GM23338 (cell line): ENCODE data around the gene LSM2.

Experiments used
- CREB1 ChIP-seq: fragments of 250-450 bp; sonication (Bioruptor Pico); IDR thresholded peaks from 2 replicates; pipeline ENCODE4 v1.5.0; 2020; ENCODE audit warnings: low read depth, mild to moderate bottlenecking, moderate library complexity
- ETS1 ChIP-seq: IDR thresholded peaks from 2 replicates; pipeline ENCODE4 v1.6.1; 2016; ENCODE audit warnings: antibody characterized with exemption
- EZH2 ChIP-seq: fragments of 200-600 bp; sonication (generic); IDR thresholded peaks from one replicate; pipeline ENCODE4 v1.8.0; 2017; ENCODE audit warnings: antibody characterized with exemption, mild to moderate bottlenecking, low read depth; ENCODE audit not compliant: unreplicated experiment
- EZH2phosphoT487 ChIP-seq: fragments of 200-600 bp; sonication (generic); IDR thresholded peaks from one replicate; pipeline ENCODE4 v1.8.1; 2018; ENCODE audit warnings: antibody characterized with exemption; ENCODE audit not compliant: unreplicated experiment
- JUNB ChIP-seq: IDR thresholded peaks from one replicate; pipeline ENCODE4 v1.6.1; 2016; ENCODE audit warnings: antibody characterized with exemption; ENCODE audit not compliant: unreplicated experiment
- POLR2AphosphoS5 ChIP-seq: IDR thresholded peaks from 2 replicates; pipeline ENCODE4 v1.6.1; 2016; ENCODE audit warnings: antibody characterized with exemption, low read depth
- ZNF114 ChIP-seq: fragments of 250-450 bp; sonication (Bioruptor Pico); IDR thresholded peaks from 2 replicates; pipeline ENCODE4 v1.5.0; 2020; ENCODE audit warnings: mild to moderate bottlenecking, moderate library complexity
- ZNF331 ChIP-seq: fragments of 250-450 bp; sonication (Bioruptor Pico); IDR thresholded peaks from 2 replicates; pipeline ENCODE4 v1.5.0; 2020; ENCODE audit warnings: low read depth, mild to moderate bottlenecking, moderate library complexity
- TF ChIP-seq, protein P1 (sequence below), 2 experiments: fragments of 200-600 bp in 1 of 2; sonication (generic) in 1 of 2; conservative IDR thresholded peaks; 2 replicates each; pipeline versions ENCODE4 v1.5.1 to v1.6.1; 2016 to 2017; ENCODE audit warnings: antibody characterized with exemption in 2 of 2, low read depth in 2 of 2, mild to moderate bottlenecking in 2 of 2, moderate library complexity in 1 of 2
- TF ChIP-seq, protein P2 (sequence below): IDR thresholded peaks from one replicate; pipeline ENCODE4 v1.6.1; 2018; ENCODE audit warnings: antibody characterized with exemption; ENCODE audit not compliant: unreplicated experiment

DNA sequence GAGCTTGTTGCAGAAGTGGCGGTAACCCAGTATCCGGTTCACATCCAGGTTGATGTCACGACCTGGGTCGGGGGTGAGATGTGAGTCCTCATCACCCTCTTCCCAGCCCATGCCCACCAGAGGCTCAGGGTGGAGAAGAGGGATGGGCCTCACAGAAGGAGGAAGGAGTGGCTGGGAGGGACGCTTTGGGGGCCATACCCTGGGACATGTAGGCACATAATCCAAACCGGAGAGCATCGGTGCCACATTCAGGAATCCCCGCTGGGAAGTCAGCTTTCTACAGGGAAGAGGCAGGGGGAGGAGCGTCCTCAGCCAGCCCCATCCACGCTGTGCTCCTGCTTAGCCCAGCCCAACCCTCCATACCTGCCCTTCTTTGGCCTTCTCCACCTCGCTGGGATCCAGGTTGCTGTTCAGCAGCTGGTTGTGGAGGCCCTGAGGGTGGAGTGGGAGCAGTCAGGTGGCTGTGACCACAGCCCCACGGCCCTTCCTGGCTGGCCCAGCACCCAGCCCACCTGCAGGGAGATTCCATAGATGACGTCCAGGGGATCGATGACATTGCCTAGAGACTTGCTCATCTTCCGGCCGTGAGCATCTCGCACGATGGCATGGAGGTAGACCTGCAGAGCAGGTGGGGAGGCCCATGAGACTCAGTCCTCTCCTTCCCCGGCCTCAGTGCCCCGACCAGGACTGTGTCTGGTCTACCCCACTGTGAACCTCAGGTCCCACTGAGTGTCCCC, 26.1 kb downstream of the LSM2 start:
- TF ChIP-seq, protein P1, sequence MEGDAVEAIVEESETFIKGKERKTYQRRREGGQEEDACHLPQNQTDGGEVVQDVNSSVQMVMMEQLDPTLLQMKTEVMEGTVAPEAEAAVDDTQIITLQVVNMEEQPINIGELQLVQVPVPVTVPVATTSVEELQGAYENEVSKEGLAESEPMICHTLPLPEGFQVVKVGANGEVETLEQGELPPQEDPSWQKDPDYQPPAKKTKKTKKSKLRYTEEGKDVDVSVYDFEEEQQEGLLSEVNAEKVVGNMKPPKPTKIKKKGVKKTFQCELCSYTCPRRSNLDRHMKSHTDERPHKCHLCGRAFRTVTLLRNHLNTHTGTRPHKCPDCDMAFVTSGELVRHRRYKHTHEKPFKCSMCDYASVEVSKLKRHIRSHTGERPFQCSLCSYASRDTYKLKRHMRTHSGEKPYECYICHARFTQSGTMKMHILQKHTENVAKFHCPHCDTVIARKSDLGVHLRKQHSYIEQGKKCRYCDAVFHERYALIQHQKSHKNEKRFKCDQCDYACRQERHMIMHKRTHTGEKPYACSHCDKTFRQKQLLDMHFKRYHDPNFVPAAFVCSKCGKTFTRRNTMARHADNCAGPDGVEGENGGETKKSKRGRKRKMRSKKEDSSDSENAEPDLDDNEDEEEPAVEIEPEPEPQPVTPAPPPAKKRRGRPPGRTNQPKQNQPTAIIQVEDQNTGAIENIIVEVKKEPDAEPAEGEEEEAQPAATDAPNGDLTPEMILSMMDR (conservative IDR thresholded peaks at IDR 0.05; ENCODE audit: low read depth in 2 of 2), result no peak
- TF ChIP-seq POLR2AphosphoS5, result no peak
- TF ChIP-seq EZH2, result no peak
- TF ChIP-seq ZNF114, result no peak
- TF ChIP-seq, protein P2, sequence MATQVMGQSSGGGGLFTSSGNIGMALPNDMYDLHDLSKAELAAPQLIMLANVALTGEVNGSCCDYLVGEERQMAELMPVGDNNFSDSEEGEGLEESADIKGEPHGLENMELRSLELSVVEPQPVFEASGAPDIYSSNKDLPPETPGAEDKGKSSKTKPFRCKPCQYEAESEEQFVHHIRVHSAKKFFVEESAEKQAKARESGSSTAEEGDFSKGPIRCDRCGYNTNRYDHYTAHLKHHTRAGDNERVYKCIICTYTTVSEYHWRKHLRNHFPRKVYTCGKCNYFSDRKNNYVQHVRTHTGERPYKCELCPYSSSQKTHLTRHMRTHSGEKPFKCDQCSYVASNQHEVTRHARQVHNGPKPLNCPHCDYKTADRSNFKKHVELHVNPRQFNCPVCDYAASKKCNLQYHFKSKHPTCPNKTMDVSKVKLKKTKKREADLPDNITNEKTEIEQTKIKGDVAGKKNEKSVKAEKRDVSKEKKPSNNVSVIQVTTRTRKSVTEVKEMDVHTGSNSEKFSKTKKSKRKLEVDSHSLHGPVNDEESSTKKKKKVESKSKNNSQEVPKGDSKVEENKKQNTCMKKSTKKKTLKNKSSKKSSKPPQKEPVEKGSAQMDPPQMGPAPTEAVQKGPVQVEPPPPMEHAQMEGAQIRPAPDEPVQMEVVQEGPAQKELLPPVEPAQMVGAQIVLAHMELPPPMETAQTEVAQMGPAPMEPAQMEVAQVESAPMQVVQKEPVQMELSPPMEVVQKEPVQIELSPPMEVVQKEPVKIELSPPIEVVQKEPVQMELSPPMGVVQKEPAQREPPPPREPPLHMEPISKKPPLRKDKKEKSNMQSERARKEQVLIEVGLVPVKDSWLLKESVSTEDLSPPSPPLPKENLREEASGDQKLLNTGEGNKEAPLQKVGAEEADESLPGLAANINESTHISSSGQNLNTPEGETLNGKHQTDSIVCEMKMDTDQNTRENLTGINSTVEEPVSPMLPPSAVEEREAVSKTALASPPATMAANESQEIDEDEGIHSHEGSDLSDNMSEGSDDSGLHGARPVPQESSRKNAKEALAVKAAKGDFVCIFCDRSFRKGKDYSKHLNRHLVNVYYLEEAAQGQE, result no peak
- TF ChIP-seq EZH2phosphoT487, result no peak
- TF ChIP-seq ZNF331, result no peak
- TF ChIP-seq JUNB, result no peak
- TF ChIP-seq ETS1, result no peak
- TF ChIP-seq CREB1 (CRISPR knock-in tag), result no peak
